GM12891 (cell line): ENCODE data around the gene ARPC2. TPM values are rescaled to one million over a fixed set of nuclear protein-coding genes. Genes with fewer than 3 reads are reported as not detected.
"Not testable (repeated sequence)": the region's sequence is repeated elsewhere in the genome, so short reads cannot be mapped to it uniquely, and the experiment has no call there.

ENCODE experiments used
- DNase-seq: peaks from one replicate; pipeline ENCODE4 v3.0.0; 2011; ENCODE audit warnings: low spot score; ENCODE audit not compliant: insufficient read length
- FAIRE-seq: peaks from 2 replicates; lab custom pipeline; 2011; peaks lifted over from hg19 to GRCh38; lab: Jason Lieb, UNC
- PAX5 ChIP-seq: IDR thresholded peaks from 2 replicates; pipeline ENCODE4 v1.6.1; 2011; ENCODE audit warnings: low read length, moderate library complexity, mild to moderate bottlenecking; ENCODE audit not compliant: insufficient read depth, severe bottlenecking
- POLR2A ChIP-seq: IDR thresholded peaks from 2 replicates; pipeline ENCODE4 v1.6.1; 2011; ENCODE audit warnings: low read depth, low read length, control low read depth
- POLR2AphosphoS5 ChIP-seq: IDR thresholded peaks from 2 replicates; pipeline ENCODE4 v1.6.1; 2011; ENCODE audit warnings: low read depth, low read length, control low read depth
- POU2F2 ChIP-seq: IDR thresholded peaks from 2 replicates; pipeline ENCODE4 v1.6.1; 2011; ENCODE audit warnings: low read depth, mild to moderate bottlenecking, control low read depth, low read length, moderate library complexity
- SPI1 ChIP-seq: IDR thresholded peaks from 2 replicates; pipeline ENCODE4 v1.6.1; 2011; ENCODE audit warnings: low read depth, low read length, control low read depth
- TAF1 ChIP-seq: IDR thresholded peaks from 2 replicates; pipeline ENCODE4 v1.6.1; 2011; ENCODE audit warnings: low read depth, low read length, control low read depth
- polyA plus RNA-seq: library from polyadenylated mRNA; unstranded; fragments of >200 nt; gene quantifications from one replicate; pipeline ENCODE4 v1.2.1, GENCODE V29; 2012; ENCODE audit warnings: low read depth, missing spikeins, inconsistent platforms; ENCODE audit not compliant: missing spikeins

The ARPC2 gene
- polyA plus RNA-seq, result 389 TPM

DNA sequence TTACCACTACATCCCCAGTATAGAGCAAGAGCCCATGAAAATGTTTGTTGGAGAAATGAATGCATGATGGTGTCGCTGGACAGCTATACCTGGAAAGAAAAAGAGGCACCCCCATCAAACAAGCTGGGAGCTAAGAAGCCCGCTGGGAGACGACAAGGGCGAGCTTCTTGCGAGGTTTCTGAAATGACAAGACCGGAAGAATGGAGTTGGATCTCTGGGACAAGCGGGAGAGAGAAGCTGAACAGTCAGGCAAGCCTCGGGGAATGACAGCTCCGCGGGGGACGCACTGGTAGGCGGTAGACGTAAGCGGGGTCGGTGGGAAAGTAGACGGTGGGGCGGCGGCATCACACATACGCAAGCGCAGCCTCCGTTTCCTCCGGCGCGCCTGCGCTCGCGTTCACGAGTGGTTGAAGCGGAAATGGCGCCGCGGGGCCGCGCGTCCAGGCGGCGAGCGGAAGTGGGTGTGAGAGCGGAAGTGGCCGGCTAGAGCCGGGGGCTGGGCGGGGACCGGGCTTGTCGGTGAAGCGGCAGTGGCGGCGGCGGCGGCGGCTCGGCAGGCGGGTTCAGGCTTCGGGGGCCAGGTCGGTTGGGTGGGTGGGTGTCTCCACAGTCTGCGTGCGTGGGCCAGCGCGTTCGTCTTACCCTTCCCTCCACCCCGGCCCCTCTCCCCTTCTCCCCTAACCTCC lies at the start of gene ARPC2:
TSS of gene ARPC2 (plus strand) at position 516 of the 686 bp plus-strand sequence. CDS start 282 bp downstream, outside the sequence.
- DNase-seq (peak; percentile 86), FAIRE-seq (peak; percentile 97)
- peak; percentile 89 for TF ChIP-seq SPI1
- peak; percentile 71; the same call in 1 of the 2 replicates for TF ChIP-seq POLR2A
- TF ChIP-seq PAX5, result peak; percentile 49
- TF ChIP-seq TAF1, result peak; percentile 63; the same call in 1 of the 2 replicates
- peak; percentile 60 for TF ChIP-seq POLR2AphosphoS5
- TF ChIP-seq POU2F2, result 0 out of 2 replicates have a peak, but pooled peaks have one; percentile 45

DNA sequence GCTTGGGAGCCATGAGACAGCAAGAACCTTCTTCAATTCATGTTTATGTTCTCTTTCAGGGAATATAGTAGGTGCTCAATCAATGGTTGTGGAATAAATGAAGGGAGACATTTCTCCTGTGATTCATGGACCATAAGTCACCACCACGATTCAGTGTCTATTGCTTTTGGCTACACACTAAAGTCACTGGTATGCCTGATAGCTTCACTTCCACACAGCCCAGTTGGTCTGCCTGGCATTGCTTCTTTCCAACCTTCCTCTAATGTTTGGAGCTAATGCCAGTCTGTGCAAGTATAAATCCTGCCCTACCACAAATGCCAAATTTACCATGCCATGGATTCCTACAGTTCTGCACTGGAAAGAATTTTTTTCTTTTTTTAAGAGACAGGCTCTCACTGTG lies 49.0 kb upstream of the ARPC2 start:
- DNase-seq (no peak), FAIRE-seq (no peak)
- no peak for TF ChIP-seq PAX5
- no peak for TF ChIP-seq SPI1
- TF ChIP-seq POU2F2, result no peak
- no peak for TF ChIP-seq POLR2AphosphoS5
- TF ChIP-seq TAF1, result no peak

DNA sequence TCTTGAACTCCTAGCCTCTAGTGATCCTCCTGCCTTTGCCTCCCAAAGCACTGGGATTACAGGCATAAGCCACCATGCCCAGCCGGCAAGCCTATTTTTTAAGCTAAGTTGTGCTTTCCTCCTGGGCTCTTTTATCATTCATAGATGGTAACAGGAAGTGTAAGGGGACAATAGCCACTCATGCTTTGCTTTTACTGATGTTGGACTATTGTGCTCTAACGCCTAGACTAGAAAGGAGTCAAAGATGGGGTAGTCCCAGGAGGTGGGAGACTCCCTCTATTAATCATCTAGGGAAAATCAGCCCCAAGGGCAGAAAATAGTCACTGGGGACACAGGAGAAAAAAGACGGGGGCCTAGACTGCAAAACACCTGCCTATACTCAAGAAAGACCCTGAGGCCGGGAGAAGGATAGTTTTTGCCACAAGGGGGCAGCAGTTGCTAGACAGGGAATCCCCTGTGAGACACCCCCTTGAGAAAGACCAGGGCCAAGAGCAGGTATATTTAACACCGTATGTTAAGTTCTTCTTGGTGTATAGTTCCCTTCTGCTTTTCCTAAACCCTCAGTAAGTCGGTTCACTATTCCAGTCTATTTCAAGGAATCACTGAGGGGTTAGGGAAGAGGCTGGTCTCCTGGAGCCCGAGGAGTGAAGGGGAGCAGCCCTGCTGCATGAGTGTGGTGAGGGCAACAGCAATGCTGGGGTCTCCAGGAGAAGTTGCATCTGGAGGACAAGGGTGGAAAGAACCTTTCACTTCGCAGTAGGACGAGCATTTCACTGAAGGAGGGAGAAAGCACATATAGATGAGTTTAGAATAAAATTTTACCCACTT lies 48.1 kb upstream of the ARPC2 start:
- DNase-seq (peak; percentile 47), FAIRE-seq (peak; percentile 57)
- TF ChIP-seq PAX5 (no peak), POLR2A (no peak), TAF1 (no peak), POLR2AphosphoS5 (no peak), SPI1 (no peak), POU2F2 (no peak)

DNA sequence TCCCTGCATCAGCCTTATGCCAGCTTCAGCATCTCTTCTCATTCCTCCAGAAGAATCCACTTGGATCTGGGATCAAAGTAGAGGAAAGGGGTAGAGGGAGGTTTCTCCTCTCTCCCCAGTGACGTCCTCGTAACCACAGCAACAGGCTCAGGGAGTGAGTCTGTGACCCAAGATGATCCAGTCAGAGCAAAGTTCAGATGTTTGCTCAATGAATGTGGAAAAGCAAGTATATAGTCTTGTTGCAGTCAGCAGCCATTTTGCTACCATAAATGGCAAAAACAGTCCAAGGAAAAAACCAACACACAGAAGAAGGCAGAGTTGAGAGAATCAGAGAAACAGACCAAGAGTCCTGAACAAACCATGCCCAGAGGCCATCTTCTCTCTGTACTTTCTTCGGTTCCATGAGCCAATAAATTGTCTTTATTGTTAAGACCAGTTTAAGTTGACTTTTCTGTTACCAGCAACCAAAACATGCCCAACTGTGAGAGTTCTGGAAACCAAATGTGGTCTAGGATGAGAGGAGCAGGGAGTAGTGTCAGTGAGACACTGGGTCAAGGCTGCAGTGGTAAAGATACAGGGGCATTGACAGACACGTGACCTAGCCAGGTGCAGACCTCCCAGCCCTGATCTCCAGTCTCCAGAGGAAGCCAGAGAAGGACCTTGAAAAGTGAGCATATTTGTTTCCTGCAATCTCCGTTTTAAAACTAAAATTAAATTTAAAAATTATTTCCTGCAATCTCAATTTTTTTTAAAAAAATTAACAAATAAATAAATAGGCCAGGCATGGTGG lies 47.0 kb upstream of the ARPC2 start:
- FAIRE-seq, result no peak

DNA sequence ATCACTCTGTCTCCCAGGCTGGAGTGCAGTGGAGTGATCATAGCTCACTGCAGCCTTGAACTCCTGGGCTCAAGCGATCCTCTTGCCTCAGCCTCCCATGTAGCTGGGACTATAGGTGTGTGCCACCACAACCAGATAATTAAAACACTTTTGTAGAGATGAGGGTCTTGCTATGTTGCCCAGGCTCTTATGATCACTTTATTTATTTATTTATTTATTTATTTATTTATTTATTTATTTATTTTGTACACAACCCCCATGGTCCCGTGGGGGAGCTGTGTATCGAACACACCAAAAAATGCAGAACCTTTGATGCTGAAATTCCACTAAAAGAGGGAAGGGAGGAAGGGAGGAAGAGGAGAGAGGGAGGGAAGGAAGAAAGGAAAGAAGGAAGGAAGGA lies 45.2 kb upstream of the ARPC2 start:
- DNase-seq, FAIRE-seq: not testable (repeated sequence)

More for the DNA sequence above, 47.0 kb upstream of the ARPC2 start:
- TF ChIP-seq PAX5, result no peak
- TF ChIP-seq POLR2A, result no peak
- no peak for TF ChIP-seq POU2F2
- no peak for TF ChIP-seq TAF1
- no peak for TF ChIP-seq POLR2AphosphoS5
- no peak for TF ChIP-seq SPI1
- DNase-seq, result no peak

DNA sequence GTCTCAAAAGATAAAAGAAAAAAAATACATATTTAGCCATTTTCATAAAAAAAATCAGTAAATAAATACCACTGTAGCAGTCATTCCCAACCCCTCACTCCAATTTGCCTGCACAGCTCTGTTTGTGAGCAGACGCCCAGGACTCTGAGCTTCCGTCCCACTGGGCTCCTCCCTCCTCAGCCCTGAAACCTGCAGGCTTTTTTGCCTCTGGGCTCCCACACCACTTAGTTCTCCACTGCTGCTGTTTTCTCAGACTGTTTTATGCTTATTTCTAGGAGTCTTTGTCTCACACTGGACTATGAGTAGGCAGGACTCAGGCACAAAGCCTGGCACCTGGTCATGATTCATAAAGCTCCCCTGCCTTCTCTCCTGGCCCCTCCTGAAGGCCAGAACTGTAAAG lies 44.1 kb upstream of the ARPC2 start:
- no peak for FAIRE-seq
- TF ChIP-seq POLR2A (no peak), TAF1 (no peak), SPI1 (no peak), POU2F2 (no peak), PAX5 (no peak), POLR2AphosphoS5 (no peak)
- no peak for DNase-seq

DNA sequence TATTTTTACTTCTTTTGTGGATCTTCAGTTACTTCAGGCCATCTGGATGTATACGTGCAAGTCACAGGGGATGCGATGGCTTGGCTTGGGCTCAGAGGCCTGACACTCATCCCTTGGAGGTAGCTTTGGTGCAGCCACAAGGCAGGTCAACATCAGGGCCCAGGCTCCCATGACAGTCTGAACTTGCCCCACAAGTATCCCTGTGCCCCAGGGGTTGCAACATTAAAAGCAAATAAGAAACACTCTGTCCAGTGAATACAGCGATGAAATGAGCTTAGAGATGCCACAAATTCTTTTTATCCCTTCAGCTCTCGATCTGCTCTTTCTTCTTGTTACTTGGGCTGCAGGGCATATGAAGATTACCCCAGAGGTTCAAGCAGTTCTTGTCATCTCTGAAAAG lies 37.2 kb upstream of the ARPC2 start:
- FAIRE-seq (no peak), DNase-seq (no peak)
- TF ChIP-seq TAF1 (no peak), POLR2AphosphoS5 (no peak), POLR2A (no peak), PAX5 (no peak), SPI1 (no peak)

DNA sequence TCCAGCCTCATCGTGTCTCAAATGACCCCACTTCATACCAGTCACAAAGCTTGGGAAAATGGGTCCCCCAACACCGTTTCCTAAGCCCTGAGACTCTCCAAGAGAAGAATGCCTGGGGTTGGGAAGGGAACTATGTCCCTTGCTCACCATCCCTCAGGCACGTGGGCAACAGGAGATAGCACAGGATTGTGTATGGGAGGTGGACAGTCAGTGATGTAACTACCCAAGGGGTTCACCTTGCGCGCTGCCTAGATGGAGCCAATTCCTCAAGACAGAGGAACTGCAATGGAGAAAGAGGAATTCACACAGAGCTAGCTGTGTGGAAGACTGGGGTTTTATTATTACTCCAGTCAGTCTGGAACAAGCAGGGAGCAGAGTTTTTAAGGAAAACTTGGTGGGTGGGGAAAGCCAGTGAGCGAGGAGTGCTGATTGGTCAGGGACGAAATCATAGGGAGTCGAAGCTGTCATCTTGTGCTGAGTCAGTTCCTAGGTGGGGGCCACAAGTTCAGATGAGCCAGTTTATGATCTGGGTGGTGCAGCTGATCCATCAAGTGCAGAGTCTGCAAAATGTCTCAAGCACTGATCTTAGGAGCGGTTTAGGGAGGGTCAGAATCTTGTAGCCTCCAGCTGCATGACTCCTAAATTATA lies 36.4 kb upstream of the ARPC2 start:
- DNase-seq, result no peak
- no peak for FAIRE-seq
- no peak for TF ChIP-seq POLR2A
- TF ChIP-seq TAF1, result no peak
- TF ChIP-seq POLR2AphosphoS5, result no peak
- no peak for TF ChIP-seq PAX5
- no peak for TF ChIP-seq SPI1
- TF ChIP-seq POU2F2, result no peak

DNA sequence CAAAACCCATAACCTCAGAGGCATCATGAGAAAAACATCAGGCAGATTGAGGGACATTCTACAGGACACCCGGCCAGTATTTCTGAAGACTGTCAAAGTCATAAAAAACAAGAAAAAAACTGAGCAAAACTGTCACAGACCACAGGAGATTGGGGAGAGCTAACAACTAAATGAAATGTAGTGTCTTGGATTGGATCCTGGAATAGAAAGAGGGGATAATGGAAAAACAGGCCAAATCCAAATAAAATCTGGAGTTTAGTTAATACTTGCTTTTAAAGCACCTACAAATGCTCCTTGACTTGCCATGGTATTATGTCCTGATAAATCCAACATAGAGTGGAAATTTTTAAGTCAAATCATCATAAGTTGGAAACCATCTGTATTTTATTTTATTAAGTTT lies 32.7 kb upstream of the ARPC2 start:
- TF ChIP-seq POLR2A, result no peak
- no peak for TF ChIP-seq SPI1
- no peak for TF ChIP-seq PAX5
- TF ChIP-seq POU2F2, result no peak
- TF ChIP-seq TAF1, result no peak
- no peak for TF ChIP-seq POLR2AphosphoS5
- DNase-seq (no peak), FAIRE-seq (no peak)
